ENCODE measurements around the gene JUNB. TPM values are rescaled to one million over a fixed set of nuclear protein-coding genes. Genes with fewer than 3 reads are reported as not detected.
A peak's percentile ranks its signal among the peaks of the same experiment; 100 is the strongest.

JUNB gene
- total and polyA plus RNA-seq, 2 of the 13 experiments (the other 11 are each of a cell fraction or from before 2014, with no cell fraction given): 7.7 to 8.2 TPM

- no peak for TF ChIP-seq PAF1 (CRISPR knock-in tag; IDR thresholded peaks at IDR 0.05)
- TF ChIP-seq ZNF7 (CRISPR knock-in tag; IDR thresholded peaks at IDR 0.05): no peak
- 0 out of 2 replicates have a peak, but pooled peaks have one; percentile 14 for TF ChIP-seq PHF21A (CRISPR knock-in tag; IDR thresholded peaks at IDR 0.05)
- no peak for TF ChIP-seq ETS1 (CRISPR knock-in tag; IDR thresholded peaks at IDR 0.05)
- no peak for TF ChIP-seq HOXA7 (CRISPR knock-in tag; IDR thresholded peaks at IDR 0.05)
- peak; percentile 79; the same call in 1 of the 2 replicates for TF ChIP-seq ARHGAP35 (CRISPR knock-in tag; IDR thresholded peaks at IDR 0.05; ENCODE audit: borderline replicate concordance)
- TF ChIP-seq ZNF343 (CRISPR knock-in tag; IDR thresholded peaks at IDR 0.05): peak; percentile 89; the same call in 1 of the 2 replicates
- TF ChIP-seq ZNF207 (IDR thresholded peaks at IDR 0.05; ENCODE audit: borderline replicate concordance): no peak
- TF ChIP-seq FUBP1 (CRISPR knock-in tag; IDR thresholded peaks at IDR 0.05; ENCODE audit: borderline replicate concordance): no peak
- TF ChIP-seq CEBPZ (IDR thresholded peaks at IDR 0.05; ENCODE audit: low read length): no peak
- TF ChIP-seq TARDBP (CRISPR knock-in tag; IDR thresholded peaks at IDR 0.05): no peak
- TF ChIP-seq BHLHE40 (IDR thresholded peaks at IDR 0.05; ENCODE audit: low read length): no peak
- no peak for TF ChIP-seq MBD4 (IDR thresholded peaks at IDR 0.05; ENCODE audit: borderline replicate concordance, low read length)
- no peak for TF ChIP-seq ZXDC (CRISPR knock-in tag; IDR thresholded peaks at IDR 0.05)
- TF ChIP-seq TBL1XR1 (IDR thresholded peaks at IDR 0.05; ENCODE audit: borderline replicate concordance, low read length, partially characterized antibody): no peak
- peak; percentile 23; the same call in 1 of the 2 replicates for TF ChIP-seq ZNF362 (CRISPR knock-in tag; IDR thresholded peaks at IDR 0.05; ENCODE audit: borderline replicate concordance)
- peak; percentile 70 for TF ChIP-seq POLR2AphosphoS5 (IDR thresholded peaks at IDR 0.05; ENCODE audit: low read depth, low read length)
- no peak for TF ChIP-seq ZNF672 (CRISPR knock-in tag; IDR thresholded peaks at IDR 0.05)
- TF ChIP-seq ZNF20 (CRISPR knock-in tag; IDR thresholded peaks at IDR 0.05): no peak
Measured at GRCh38 chr19:12806242-12807081, 15.2 kb downstream of the JUNB start, which contains the start of gene RNASEH2A (continued).

All from HepG2 (cell line).